NCI-H446 treated with DMSO at 0.1 percent for 48 hours (cell line): ENCODE data around the gene PHYHD1.

Experiments
- DNase-seq: peaks from one replicate; lab custom pipeline; 2025; lab: John Stamatoyannopoulos, UW

Gene PHYHD1

DNA sequence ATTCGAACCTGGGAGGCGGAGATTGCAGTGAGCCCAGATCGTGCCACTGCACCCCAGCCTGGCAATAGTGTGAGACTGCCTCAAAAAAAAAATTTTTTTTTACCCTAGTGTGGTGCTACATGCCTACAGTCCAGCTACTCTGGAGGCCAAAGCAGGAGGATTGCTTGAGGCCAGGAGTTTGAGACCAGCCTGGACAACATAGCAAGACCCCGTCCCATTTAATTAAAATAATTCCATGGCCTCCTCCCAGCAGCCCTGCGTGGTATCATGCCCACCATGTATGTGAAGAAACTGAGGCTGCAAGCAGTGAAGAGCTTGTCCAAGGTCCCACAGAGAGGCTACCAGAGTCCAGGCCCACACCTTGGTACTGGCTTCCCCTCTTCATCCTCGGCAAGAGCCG is 19.4 kb upstream of the PHYHD1 start:
- DNase-seq = no peak

GRCh38 chr9:128901822-128902221 is 19.0 kb upstream of the PHYHD1 start:
- DNase-seq = no peak

DNA sequence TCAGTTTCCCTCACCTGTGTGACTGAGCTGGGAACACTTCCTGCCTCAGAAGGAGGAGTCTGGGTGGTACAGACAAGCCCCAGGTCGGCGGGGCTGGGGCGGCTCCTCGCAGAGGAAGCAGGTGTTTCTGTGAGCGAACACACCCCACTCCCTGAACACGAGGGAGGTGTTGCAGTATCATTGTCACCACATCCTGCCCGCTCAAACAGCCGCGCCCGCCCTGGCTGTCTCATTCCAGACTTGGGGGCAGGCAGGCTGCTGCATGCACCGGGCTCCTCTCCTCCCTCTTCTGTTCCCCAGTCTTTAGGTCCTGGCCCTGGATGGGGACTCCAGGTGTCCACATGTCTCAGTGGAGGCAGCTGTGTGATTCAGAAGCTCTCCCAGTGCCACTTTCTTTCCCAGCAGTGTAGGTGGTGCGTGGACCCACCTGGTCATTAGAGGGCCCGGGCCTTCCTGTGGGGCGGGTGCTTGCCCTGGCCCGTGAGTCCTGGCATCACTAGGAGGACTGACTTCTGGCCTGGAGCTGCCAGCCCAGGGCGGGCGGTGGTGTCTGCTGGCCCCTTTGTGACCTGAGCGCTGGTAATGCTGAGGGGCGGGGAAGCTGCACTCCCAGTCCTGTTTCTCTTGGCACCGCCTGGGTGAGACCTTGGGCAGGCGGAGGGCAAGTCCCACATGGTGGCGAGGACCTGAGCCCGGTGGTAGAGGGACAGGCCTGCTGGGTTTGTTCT is 18.3 kb upstream of the PHYHD1 start:
- no peak for DNase-seq

DNA sequence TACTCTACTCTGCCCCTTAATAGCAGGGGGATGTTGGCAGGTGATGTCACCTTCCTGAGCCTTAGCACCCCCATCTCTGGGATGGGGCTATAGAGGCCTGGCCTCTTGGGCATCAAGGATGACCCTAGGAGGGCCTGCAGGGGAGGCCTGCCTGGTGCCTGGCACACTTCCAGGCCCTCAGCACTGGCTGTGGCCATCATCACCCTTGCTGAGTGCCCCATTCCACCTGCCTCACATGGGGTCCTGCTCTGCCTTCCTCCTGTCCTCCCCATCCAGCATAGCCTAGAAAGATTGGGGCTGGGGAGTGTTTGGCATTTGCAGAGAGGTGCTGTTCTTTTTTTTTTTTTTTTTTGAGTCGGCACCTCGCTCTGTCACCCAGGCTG is 17.7 kb upstream of the PHYHD1 start:
- no peak for DNase-seq

DNA sequence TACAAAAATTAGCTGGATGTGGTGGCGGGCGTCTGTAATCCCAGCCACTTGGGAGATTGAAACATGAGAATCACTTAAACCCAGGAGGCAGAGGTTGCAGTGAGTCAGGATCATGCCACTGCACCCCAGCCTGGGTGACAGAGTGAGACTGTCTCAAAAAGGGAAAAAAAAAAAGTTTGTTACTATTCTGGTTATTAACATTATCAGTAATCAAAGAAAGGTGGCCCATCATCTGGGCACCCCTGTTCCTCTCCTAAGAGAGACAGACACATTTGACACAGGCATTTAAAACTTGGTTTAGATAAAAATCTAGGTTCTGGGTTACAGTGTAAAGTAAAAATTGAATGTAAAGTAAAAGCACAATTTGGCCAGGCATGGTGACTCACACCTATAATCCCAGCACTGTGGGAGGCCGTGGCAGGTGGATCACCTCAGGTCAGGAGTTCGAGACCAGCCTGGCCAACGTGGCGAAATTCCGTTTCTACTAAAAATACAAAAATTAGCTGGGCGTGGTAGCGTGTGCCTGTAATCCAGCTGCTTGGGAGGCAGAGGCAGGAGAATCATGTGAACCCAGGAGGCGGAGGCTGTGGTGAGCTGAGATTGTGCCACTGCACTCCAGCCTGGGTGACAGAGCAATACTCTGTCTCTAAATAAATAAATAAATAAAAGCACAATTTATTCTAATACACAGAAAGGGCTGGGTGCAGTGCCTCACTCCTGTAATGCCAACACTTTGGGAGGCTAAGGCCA is 16.7 kb upstream of the PHYHD1 start:
- no peak for DNase-seq

GRCh38 chr9:128905964-128906363 is 14.8 kb upstream of the PHYHD1 start:
- DNase-seq = no peak

GRCh38 chr9:128906741-128907140 is 14.0 kb upstream of the PHYHD1 start:
- no peak for DNase-seq

GRCh38 chr9:128908372-128908771 is 12.4 kb upstream of the PHYHD1 start:
- DNase-seq = no peak

DNA sequence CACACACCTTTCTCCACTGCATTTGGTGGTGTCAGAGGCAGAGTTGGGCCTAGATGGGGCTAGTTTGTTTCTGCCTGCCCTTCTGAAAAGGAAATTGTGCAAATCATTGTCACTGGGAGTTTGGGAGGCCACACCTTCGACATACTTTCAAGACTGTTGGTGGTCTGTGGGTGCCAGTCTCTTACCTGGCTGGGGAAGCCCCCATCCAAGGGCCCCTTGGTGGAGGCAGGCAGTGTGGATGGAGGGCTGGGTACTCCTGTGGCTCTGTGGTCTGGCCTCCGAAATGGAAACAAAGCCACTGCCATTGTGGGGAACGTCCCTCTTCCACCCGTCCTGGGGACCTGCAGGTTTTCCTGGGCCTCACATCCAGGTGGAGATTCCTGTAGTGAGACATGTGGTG is 10.9 kb upstream of the PHYHD1 start:
- no peak for DNase-seq

- DNase-seq = no peak
These were observed 9.9 kb upstream of the PHYHD1 start for GRCh38 chr9:128910906-128911305.

GRCh38 chr9:128911529-128912035 is 9.2 kb upstream of the PHYHD1 start:
- no peak for DNase-seq

DNA sequence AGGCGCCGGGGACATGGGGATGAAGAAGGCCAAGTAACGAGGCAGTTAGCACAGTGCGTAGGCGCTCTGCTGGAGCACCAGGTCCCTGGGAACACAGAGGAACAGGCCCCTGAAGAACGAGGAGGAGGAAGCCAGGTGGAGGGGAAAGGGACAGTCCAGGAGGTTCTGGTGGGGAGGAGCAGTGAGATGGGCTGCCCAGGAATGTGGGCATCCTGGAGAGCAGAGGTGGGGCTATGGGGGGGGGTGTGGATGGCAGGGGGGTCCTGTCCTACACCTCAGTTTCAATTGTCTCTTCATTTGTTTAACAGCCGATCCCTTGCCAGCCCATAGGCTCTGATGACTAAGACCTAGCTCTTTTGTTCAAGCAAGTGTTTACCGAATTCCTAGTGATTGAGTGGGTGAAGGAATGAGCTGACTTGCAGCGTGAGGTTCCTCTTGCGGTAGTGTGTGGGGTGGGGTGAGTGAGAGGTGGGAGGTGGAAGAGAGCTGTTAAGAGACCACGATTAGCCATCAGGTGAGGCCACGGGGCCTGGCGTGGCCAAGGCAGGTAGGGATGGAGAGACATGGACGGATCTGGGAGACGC is 8.4 kb upstream of the PHYHD1 start:
- no peak for DNase-seq

GRCh38 chr9:128913048-128913900 is 7.5 kb upstream of the PHYHD1 start:
- no peak for DNase-seq

DNA sequence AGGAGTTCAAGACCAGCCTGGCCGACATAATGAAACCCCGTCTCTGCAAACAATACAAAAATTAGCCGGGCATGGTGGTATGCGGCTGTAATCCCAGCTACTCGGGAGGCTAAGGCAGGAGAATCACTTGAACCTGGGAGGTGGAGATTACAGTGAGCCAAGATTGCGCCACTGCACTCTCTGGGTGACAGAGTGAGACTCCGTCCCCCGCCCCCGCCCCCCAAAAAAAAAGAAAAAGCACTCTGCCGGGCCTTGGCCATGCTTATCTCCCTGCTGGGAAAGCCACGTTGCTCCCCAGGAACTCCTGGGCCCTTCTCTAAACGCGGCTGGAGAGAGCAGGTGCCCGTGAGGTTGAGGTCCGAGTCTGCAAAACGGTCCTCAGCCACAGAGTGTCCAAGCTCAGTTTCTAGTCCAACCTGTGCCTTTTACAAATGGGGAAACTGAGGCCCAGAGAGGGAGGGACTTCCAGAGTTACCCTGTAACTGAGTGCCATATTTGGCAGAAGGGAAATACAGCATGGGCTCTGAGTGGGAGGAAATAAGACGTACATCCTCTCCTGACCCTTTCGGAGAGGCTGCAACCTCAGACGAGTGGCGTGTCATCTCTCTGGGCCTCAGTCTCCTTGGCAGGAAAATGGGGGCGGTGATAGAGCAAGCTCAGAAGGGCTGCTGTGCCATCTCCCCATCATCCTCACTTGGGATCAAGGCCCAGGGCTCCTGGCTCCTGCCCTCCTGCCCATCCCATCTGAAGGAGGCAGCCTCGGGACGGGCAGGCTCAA is 6.6 kb upstream of the PHYHD1 start:
- DNase-seq = no peak

- DNase-seq = no peak
These were observed 4.6 kb upstream of the PHYHD1 start for GRCh38 chr9:128916204-128916603.

DNA sequence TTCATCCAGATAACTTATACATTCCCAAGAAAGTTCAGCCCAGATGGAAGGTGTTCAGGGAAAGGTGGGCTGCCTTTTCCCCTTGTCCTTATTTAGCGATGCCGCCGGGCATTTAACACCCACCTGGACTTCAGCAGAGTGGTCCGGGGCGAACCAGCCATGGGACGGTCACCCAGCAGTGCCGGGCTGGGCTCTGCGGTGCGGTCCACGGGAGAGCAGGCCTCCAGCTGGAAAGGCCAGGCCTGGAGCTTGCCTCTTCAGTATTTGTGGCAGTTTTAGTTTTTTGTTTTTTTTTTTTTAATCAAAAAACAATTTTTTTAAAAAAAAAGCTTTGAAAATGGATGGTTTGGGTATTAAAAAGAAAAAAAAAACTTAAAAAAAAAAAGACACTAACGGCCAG is 4.0 kb upstream of the PHYHD1 start:
- no peak for DNase-seq

- peak; percentile 29 for DNase-seq
These were observed 3.5 kb upstream of the PHYHD1 start for GRCh38 chr9:128917151-128917849.

DNA sequence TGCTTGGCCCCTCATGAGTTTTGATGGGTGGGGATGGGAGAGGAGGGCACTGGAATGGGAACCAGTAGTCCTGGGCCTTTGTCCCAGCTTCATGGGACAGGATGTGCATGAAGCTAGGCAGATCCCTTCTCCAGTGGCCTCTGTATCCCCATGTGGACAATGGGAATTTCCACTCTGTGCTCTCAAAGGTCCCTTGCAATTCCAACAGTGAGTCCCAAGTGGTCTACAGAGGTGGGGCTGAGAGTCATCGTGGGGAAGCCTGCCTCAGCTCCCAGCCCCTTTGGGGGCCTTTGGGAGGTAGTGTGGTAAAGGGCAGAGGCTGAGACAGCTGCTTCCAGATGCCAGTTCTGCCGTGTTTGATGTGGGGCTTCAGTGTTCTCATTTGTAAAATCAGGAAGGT is 1.9 kb upstream of the PHYHD1 start:
- DNase-seq = no peak

DNA sequence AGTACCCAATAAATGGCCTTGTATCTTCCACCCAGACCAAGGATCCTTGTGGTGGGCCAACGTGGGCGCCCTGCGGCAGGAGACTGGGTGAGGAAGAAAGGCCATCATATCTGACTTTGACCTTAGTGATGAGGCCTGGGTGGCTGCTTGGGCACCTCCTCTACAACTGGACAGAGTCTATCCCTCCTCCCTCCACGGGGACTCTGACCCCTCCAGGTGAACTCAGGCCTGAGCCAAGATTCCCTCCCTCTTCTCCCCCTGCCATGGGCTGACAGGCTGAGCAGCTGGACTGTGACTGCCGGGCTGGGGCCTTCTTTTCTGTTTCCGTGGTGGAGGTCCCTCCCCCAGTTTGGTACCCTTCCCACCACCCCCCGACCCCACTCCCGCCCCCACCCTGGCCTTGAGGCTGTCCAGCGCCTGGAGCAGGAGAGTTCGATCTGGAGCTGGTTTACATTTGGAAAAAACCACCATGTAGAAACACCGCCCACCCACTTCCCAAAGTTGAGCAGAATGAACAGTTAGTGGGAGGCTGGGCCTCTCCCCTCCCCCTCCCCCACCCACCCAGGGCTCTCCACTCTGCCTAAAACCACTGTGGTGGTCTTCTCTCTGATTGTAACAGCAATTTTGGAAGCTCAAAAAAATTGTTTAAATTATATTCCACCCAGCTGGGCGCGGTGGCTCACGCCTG is 1.2 kb upstream of the PHYHD1 start:
- no peak for DNase-seq
